ENCODE results near the gene ADK. TPM values are rescaled to one million over a fixed set of nuclear protein-coding genes. Genes with fewer than 3 reads are reported as not detected.
"Not testable (repeated sequence)": the region's sequence is repeated elsewhere in the genome, so short reads cannot be mapped to it uniquely, and the experiment has no call there.

ADK gene
- total and polyA plus RNA-seq, 2 experiments from 2014 or later = 46.7 to 53.7 TPM

DNA sequence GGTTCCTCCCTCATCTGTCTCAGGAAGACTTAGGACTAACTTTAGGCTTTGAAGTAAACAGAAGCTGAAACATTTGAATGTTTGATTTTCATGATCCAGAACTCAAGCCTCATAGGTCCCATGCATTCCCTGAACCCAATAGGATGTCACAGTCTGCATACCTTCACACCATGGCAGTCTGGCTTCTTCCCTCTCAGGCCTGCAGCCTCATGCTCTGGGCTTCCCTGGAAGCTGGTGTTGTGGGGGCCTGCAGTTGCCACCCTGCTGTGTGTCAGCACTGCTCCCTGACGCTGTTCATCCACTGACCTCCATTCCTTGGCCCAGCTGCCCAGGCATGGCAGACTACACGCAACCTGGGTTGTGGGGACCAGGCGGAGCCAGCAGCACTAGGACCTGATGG, 407.9 kb downstream of the ADK start:
- Histone ChIP-seq H3K79me2 (no peaks in the 10 kb centered on the region), H2AFZ (no peak overlapping the region), H3K9me2 (replicated peaks; ENCODE audit: insufficient read depth) (no peaks in the 10 kb centered on the region), H3K9me3 (ENCODE audit: low read depth) (no peaks in the 10 kb centered on the region), H3K4me1 (ENCODE audit: insufficient read depth) (no peaks in the 10 kb centered on the region), H3K27ac (no peak overlapping the region), H3K36me3 (replicated peaks; ENCODE audit: insufficient read depth, low read depth) (no peaks in the 10 kb centered on the region), H3K27me3 (no peaks in the 10 kb centered on the region), H4K20me1 (ENCODE audit: insufficient read depth, poor library complexity, severe bottlenecking) (no peaks in the 10 kb centered on the region), H3K4me2 (no peak overlapping the region), H3K4me3 (no peak overlapping the region)
- TF ChIP-seq, protein P1, sequence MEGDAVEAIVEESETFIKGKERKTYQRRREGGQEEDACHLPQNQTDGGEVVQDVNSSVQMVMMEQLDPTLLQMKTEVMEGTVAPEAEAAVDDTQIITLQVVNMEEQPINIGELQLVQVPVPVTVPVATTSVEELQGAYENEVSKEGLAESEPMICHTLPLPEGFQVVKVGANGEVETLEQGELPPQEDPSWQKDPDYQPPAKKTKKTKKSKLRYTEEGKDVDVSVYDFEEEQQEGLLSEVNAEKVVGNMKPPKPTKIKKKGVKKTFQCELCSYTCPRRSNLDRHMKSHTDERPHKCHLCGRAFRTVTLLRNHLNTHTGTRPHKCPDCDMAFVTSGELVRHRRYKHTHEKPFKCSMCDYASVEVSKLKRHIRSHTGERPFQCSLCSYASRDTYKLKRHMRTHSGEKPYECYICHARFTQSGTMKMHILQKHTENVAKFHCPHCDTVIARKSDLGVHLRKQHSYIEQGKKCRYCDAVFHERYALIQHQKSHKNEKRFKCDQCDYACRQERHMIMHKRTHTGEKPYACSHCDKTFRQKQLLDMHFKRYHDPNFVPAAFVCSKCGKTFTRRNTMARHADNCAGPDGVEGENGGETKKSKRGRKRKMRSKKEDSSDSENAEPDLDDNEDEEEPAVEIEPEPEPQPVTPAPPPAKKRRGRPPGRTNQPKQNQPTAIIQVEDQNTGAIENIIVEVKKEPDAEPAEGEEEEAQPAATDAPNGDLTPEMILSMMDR (IDR thresholded peaks at IDR 0.05; ENCODE audit: poor library complexity) = no peak
- TF ChIP-seq EZH2 (IDR thresholded peaks at IDR 0.05; ENCODE audit: borderline replicate concordance) (no peak), EZH2phosphoT487 (IDR thresholded peaks at IDR 0.05; ENCODE audit: low read depth, severe bottlenecking, unreplicated experiment) (no peak)
- WGBS (ENCODE audit: low lambda C conversion rate, missing lambda C conversion rate) = 97% methylated on average over 3 of the region's 3 CpGs
- DNase-seq (ENCODE audit: low spot score) = no peak

- H3K9me2 ChIP-seq (replicated peaks; ENCODE audit: insufficient read depth); H2AFZ ChIP-seq; H3K4me3 ChIP-seq; H3K4me1 ChIP-seq (ENCODE audit: insufficient read depth); DNase-seq (ENCODE audit: low spot score); H3K27ac ChIP-seq; H3K36me3 ChIP-seq (replicated peaks; ENCODE audit: insufficient read depth, low read depth); H3K27me3 ChIP-seq; H3K79me2 ChIP-seq; H3K9me3 ChIP-seq (ENCODE audit: low read depth); H3K4me2 ChIP-seq; H4K20me1 ChIP-seq (ENCODE audit: insufficient read depth, poor library complexity, severe bottlenecking): not testable (repeated sequence)
- WGBS (ENCODE audit: low lambda C conversion rate, missing lambda C conversion rate) = 91% methylated on average over 4 of the region's 4 CpGs
Observed at GRCh38 chr10:74568896-74569295, 417.9 kb downstream of the ADK start.

DNA sequence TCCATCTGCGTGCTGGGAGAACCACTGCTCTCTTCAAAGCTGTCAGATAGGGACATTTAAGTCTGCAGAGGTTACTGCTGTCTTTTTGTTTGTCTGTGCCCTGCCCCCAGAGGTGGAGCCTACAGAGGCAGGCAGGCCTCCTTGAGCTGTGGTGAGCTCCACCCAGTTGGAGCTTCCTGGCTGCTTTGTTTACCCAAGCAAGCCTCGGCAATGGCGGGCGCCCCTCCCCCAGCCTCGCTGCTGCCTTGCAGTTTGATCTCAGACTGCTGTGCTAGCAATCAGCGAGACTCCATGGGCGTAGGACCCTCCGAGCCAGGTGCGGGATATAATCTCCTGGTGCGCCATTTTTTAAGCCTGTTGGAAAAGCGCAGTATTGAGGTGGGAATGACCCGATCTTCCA, 422.5 kb downstream of the ADK start:
- H3K27ac ChIP-seq; H2AFZ ChIP-seq; H3K27me3 ChIP-seq; H3K9me2 ChIP-seq (replicated peaks; ENCODE audit: insufficient read depth); H3K36me3 ChIP-seq (replicated peaks; ENCODE audit: insufficient read depth, low read depth); H3K4me1 ChIP-seq (ENCODE audit: insufficient read depth); H3K9me3 ChIP-seq (ENCODE audit: low read depth); DNase-seq (ENCODE audit: low spot score); H3K4me2 ChIP-seq; H3K79me2 ChIP-seq; H3K4me3 ChIP-seq; H4K20me1 ChIP-seq (ENCODE audit: insufficient read depth, poor library complexity, severe bottlenecking): not testable (repeated sequence)
- WGBS (ENCODE audit: low lambda C conversion rate, missing lambda C conversion rate) = 94% methylated on average over 12 of the region's 12 CpGs

GRCh38 chr10:74575191-74575720, 424.2 kb downstream of the ADK start:
- no peaks in the 10 kb centered on the region for H3K79me2 ChIP-seq
- no peaks in the 10 kb centered on the region for H3K9me2 ChIP-seq (replicated peaks; ENCODE audit: insufficient read depth)
- H3K36me3 ChIP-seq (replicated peaks; ENCODE audit: insufficient read depth, low read depth) = no peaks in the 10 kb centered on the region
- WGBS (ENCODE audit: low lambda C conversion rate, missing lambda C conversion rate) = 90% methylated on average over 3 of the region's 3 CpGs
- TF ChIP-seq EZH2 (IDR thresholded peaks at IDR 0.05; ENCODE audit: borderline replicate concordance) (no peak), EZH2phosphoT487 (IDR thresholded peaks at IDR 0.05; ENCODE audit: low read depth, severe bottlenecking, unreplicated experiment) (no peak)
- TF ChIP-seq, protein P1 (IDR thresholded peaks at IDR 0.05; ENCODE audit: poor library complexity) = no peak
- no peaks in the 10 kb centered on the region for H3K27me3 ChIP-seq
- DNase-seq (ENCODE audit: low spot score) = no peak
- no peaks in the 10 kb centered on the region for H3K4me1 ChIP-seq (ENCODE audit: insufficient read depth)
- no peak overlapping the region for H3K4me2 ChIP-seq
- no peaks in the 10 kb centered on the region for H3K9me3 ChIP-seq (ENCODE audit: low read depth)
- H3K4me3 ChIP-seq = no peak overlapping the region
- no peak overlapping the region for H2AFZ ChIP-seq
- H4K20me1 ChIP-seq (ENCODE audit: insufficient read depth, poor library complexity, severe bottlenecking) = no peaks in the 10 kb centered on the region
- no peak overlapping the region for H3K27ac ChIP-seq
